Right lung (tissue), 5 donors: Measurements from ENCODE around the gene UBE2I. TPM values are rescaled to one million over a fixed set of nuclear protein-coding genes. Genes with fewer than 3 reads are reported as not detected.

Experiments
- DNase-seq, 2 donors: peaks; one replicate each; pipeline ENCODE4 v3.0.0-alpha.2; 2013
- polyA plus RNA-seq, 5 donors: library from polyadenylated mRNA; unstranded; fragments of 120-200 nt; gene quantifications; one replicate each; pipeline versions ENCODE4 v1.2.1 to v1.2.3, GENCODE V29; 2013; ENCODE audit warnings: inconsistent platforms in 1 of 5, low replicate concordance in 1 of 5; ENCODE audit not compliant: insufficient read length in 5 of 5, insufficient read depth in 1 of 5

UBE2I gene
- polyA plus RNA-seq, 5 donors, result 148 to 169 (median 160) TPM

GRCh38 chr16:1274767-1275166 is 34.7 kb upstream of the UBE2I start:
- no peak for DNase-seq

GRCh38 chr16:1275791-1276579 is 33.5 kb upstream of the UBE2I start:
- DNase-seq, result no peak

DNA sequence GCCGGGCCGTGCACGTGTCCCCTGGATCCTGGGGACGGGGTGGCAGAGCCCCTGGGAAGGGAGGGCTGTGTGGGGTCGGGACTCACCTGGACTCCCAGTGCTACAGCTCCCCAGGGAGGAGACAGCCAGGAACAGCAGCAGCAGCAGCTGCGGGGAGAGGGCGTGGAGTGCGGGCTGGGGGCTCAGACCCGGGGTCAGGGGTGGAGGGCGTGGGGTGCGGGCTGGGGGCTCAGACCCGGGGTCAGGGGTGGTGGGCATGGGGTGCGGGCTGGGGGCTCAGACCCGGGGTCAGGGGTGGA is 32.9 kb upstream of the UBE2I start:
- DNase-seq, result no peak

DNA sequence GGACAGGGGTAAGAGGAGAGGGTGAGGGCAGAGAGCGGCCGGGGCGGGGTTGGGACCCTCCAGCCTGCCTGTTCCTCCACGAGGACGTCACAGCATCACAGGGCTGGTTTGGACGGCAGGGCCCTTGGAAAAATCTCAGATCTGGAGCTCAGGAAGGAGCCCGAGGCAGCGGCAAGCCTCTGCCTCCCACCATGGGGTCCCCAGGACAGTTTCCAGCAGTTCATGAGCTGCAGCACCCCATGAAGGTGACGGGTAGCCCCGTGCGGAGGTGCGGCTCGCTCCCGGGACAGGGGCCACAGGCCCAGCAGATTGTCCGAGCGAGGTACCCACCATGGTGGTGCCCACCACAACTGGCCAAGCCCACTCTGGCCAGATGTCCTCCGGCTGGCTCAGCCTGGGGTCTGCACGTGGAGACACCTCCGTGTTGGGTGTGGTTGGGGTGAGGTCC is 32.3 kb upstream of the UBE2I start:
- no peak for DNase-seq

DNA sequence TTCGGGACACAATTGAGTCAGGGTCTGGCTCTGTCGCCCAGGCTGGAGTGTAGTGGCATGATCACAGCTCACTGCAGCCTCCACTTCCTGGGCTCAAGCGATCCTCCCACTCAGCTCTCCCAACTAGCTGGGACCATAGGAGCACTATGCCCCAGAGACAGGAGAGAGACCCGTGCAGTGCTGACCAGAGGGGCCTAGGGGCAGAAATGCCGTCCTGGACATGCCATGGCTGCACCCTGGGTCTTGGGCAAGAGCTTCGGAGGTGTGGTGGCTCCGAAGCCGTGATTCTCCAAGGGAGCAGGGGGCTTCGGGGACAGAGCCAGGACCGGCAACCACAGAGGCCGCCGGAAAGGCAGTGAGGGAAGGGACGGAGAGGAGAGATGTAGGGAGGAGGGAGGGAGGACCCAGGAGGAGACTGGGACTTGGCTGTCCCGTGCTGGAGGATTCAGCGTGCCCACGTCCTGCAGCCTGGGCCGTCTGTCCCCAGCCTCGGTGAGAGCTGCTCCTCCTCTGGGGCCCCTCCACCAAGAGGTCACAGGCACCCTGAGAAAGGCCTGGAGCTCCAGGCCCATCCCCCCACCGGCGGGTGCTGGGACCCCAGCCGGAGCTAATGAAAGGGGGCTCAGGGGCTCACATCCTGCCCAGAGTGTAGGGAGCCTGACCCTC is 31.7 kb upstream of the UBE2I start:
- DNase-seq, result no peak

- no peak for DNase-seq
These were observed 31.0 kb upstream of the UBE2I start for GRCh38 chr16:1278477-1278876.

DNA sequence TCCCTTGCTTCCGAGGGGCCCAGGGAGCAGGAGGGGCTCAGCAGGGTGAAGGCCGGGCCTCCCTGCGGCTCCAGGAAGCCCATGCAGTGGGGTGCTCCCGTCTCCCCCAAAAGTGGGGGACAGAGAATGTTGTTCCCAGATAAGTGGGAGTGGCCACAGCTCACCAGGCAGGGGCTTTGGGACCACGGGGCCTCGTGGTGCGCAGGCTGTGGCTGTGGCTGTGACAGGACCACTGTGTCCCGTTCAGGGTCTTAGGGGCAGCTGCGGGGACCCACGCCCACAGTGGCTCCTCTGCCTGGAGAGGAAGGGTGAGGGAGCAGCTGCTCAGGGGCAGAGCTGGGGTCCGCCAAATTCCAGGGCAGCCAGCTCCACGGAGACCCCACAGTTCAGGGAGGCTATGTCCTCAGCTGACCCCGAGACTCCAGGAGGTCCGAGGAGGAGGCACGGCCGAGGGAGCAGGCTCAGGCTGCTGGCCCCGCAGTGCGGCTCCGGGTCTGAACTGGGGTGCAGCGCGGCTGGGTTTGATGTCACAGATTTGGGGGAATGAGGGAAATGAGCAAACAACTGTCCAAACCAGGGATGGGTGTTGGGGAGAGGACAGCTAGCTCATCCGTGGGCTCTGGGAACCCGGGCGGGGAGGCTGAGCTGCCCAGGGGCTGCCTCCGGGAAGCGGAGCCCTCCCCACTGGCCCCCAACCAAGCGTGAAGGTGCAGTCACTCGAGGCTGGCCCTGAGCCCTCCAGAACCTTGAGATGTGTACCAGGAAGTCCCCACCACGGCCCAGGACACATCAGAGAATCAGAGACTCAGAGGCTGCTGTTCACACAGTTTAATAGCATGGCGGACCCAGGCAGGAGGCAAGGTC is 30.1 kb upstream of the UBE2I start:
- DNase-seq, result no peak

GRCh38 chr16:1279945-1280589 is 29.4 kb upstream of the UBE2I start:
- DNase-seq, result no peak

DNA sequence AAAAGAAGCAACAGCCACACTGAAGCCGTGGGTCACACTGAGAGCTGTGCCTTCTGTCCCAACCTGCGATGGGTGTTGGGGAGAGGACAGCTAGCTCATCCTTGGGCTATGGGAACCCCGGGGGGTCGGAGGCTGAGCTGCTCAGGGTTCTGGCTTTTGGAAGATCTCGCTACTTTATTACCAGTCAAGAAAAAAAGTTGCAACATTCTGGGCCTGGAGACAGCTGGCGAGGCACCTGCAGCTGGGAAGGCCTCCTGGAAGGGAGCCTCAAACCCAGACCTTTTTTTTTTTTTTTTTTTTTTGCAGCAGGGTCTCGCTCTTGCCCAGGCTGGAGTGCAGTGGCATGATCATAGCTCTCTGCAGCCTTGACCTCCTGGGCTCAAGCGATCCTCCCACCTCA is 28.7 kb upstream of the UBE2I start:
- no peak for DNase-seq

DNA sequence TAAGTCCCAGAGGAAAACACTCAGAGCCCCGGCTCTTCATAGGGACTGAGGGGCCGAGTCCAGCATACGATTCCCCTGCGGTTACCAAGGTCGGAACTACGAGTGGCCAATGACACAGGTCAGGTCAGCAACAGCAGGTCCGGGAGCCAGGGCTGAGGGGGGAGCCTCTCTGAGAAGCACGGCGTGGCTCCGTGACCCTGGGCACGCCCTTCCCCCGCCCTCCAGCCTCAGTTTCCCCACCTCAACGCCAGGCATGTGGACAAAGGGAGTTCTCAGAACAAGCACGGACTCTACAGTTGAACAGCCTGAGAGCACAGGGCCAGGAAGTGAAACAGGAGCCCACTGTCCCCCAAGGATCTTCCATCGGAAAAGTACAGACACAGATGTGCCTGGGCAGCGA is 27.9 kb upstream of the UBE2I start:
- no peak for DNase-seq

GRCh38 chr16:1282324-1282973 is 27.0 kb upstream of the UBE2I start:
- DNase-seq, result no peak

- no peak for DNase-seq
These were observed 26.1 kb upstream of the UBE2I start for GRCh38 chr16:1283296-1283695.

DNA sequence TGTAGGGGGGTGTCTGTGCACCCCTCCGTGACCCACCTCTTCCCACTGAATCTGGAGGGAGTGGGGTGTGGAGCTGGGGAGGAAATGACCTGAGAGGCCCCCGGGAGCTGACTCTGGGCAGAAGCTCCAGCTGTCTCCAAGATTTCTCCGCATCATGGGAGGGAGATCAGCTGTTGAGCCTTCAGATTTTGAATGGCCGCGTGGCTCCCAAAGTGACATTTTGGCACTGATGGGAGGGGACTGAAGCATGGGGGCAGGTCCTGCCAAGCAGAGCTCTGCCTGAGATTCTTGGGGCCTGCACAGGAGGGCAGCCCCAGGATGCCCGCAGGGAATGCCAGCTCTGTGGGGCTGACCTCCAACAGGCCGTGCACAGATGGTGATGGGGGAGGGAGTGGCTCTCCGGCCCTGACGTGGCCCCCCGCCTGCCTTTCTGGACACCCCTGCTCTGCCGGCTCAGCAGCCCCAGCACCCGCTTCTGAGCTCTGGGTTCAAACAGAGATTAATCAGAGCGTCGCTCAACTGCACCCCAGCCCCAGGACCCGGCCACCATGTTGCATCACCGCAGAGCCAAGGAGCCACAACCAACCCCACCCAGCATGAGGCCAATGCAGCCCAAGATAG is 25.3 kb upstream of the UBE2I start:
- DNase-seq, result no peak

DNA sequence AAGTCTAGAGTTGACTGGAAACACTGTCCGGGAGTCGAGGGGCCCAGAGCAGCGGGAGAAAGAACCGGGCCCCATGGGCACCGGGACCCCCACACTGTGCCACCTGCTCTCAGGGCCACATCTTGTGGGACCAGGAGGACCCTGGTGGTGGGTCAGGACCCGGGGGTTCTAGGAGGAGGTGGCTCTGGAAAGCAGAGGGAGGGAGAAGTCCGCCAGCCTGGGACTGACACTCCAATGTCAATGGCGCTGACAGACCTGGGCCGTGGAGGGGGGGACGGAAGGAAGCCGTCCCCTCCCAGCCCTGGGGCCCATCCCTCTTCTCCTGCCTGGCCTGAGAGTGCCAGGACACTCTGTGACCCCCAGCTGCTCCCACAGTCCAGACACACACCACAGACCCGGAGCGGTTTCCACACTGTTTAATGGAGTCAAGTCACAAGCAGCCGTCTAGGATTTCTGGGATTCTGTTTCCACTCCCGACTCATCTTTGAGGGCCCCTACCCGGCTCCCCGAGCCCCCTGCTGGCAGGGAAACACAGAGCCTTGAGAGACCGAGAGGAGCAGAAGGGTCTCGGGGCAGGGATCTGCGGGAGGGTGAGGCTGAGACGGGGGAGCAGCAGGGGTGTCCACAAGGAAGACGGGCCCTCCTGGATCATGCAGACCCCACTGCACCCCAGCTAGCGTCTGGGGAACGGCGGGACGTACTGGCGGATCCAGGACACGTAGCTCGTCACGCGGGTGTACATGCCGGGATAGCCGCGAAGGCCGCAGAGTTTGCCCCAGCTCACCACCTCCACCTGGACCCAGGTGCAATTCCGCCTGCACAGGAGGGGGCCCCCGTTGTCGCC is 23.5 kb upstream of the UBE2I start:
- DNase-seq, result no peak

DNA sequence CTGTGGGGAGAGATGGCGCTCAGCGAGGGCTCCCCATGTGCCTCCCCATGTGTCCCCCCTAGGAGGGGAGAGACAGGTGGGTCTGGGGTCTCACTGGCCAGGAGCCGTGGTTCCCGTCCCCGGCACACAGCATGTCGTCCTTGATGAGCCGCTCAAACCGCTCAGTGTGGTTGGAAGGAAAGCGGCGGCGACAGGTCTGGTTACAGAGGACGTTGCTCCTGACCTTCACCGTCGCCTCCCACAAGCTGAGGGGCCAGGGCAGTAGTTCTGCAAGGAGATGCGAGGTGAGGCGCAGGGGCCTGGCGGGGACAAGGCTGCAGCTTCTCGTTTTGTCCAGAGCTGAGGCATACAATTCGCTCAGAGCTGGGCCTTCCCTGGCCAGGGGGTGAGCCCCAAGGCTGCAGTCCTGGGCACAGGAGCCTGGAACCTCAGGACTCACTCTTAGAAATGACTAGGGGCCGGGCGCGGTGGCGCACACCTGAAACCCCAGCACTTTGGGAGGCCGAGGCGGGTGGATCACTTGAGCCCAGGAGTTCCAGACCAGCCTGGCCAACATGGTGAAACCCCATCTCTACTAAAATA is 22.8 kb upstream of the UBE2I start:
- no peak for DNase-seq

DNA sequence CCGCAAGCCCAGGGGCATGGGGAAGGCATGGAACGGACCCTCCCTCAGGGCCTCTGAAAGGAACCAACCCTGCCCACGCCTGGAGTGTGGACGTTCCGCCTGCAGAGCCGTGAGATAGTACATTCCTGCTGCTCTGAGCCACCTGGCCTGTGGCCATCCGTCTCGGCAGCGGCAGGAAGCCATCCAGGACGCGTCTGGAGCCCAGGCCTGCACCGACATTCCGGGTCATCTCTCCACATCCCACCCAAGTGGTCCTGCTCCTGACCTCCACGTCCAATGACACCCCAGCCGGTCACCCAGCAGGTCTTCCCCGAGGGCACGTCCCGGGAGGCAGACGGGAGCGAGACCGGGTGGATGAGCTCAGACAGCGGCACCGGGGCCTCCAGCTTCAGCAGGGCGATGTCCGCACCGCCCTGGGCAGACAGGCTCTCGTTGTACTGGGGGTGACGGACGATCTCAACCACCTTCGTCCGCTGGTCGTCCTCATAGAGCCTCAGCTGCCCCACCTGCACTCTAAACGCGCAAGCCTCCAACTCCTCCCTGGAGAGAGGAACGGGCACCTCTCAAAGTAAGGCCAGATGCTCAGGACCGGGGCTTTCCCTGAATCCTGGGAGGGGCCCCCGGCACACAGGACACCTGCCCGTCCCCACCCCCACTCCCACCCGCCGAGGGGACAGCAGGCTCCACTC is 21.3 kb upstream of the UBE2I start:
- no peak for DNase-seq

GRCh38 chr16:1288813-1289476 is 20.5 kb upstream of the UBE2I start:
- DNase-seq, result no peak

- no peak for DNase-seq
These were observed 20.0 kb upstream of the UBE2I start for GRCh38 chr16:1289477-1289866.

DNA sequence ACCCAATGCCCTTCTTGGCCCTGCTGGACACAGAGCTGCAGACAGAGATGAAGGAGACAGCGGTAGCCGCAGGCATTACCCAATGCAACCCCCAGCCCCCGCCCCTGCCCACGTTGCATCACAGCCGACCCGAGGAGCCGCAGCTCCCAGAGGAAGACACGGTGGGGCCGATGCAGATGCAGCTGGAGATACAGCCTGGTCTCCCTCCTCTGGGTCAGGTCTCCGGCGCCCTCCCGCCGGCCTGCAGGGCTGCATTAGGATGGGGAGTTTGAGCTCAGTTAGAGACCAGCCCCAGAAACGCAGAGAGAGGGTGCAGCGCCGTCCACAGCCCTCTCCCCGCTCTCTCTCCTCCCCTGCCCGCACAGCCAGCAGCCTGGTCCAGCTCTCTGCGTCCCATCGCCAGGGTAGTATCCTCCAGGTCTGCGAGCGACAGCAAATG is 19.4 kb upstream of the UBE2I start:
- DNase-seq, result no peak
